Mesenchymal stem cell (in vitro differentiated cells and primary cell): ENCODE data around the gene GPR158.
"Not testable (repeated sequence)": the region's sequence is repeated elsewhere in the genome, so short reads cannot be mapped to it uniquely, and the experiment has no call there.

Experiments used
- DNase-seq: peaks from one replicate; pipeline ENCODE4 v3.0.0-alpha.2; 2013
- H2AFZ ChIP-seq: one replicate; pipeline ENCODE4 v1.6.1; 2013; ENCODE audit warnings: low read depth, mild to moderate bottlenecking, control low read depth, inconsistent platforms, low read length, moderate library complexity
- H2AK5ac ChIP-seq: 2 replicates; pipeline ENCODE4 v1.6.1; 2013; ENCODE audit warnings: low read length, moderate library complexity, mild to moderate bottlenecking, inconsistent platforms; ENCODE audit not compliant: severe bottlenecking
- H2BK120ac ChIP-seq: one replicate; pipeline ENCODE4 v1.6.1; 2013; ENCODE audit warnings: low read depth, mild to moderate bottlenecking, inconsistent platforms, low read length, moderate library complexity
- H2BK12ac ChIP-seq, 2 experiments: one replicate each; pipeline ENCODE4 v1.6.1; 2013; ENCODE audit warnings: inconsistent platforms in 2 of 2, low read length in 2 of 2, mild to moderate bottlenecking in 2 of 2, moderate library complexity in 2 of 2, control low read depth in 1 of 2
- H2BK15ac ChIP-seq: one replicate; pipeline ENCODE4 v1.6.1; 2013; ENCODE audit warnings: mild to moderate bottlenecking, low read depth, inconsistent platforms; ENCODE audit not compliant: poor library complexity, severe bottlenecking
- H2BK5ac ChIP-seq: 2 replicates; pipeline ENCODE4 v1.6.1; 2013; ENCODE audit warnings: low read depth, mild to moderate bottlenecking, low read length, control low read depth, inconsistent platforms; ENCODE audit not compliant: poor library complexity, severe bottlenecking
- H3K14ac ChIP-seq, 2 experiments: one replicate each; pipeline ENCODE4 v1.6.1; 2013; ENCODE audit warnings: inconsistent platforms in 2 of 2, low read length in 2 of 2, control low read depth in 1 of 2, mild to moderate bottlenecking in 1 of 2, moderate library complexity in 1 of 2
- H3K18ac ChIP-seq, 2 experiments: one replicate each; pipeline ENCODE4 v1.6.1; 2013; ENCODE audit warnings: inconsistent platforms in 2 of 2, low read length in 2 of 2, control low read depth in 1 of 2, low read depth in 1 of 2, mild to moderate bottlenecking in 1 of 2
- H3K23ac ChIP-seq, 2 experiments: one replicate each; pipeline ENCODE4 v1.6.1; 2013; ENCODE audit warnings: inconsistent platforms in 2 of 2, low read length in 2 of 2, mild to moderate bottlenecking in 2 of 2, moderate library complexity in 2 of 2, control low read depth in 1 of 2
- H3K27ac ChIP-seq: 2 replicates; pipeline ENCODE4 v1.5.1; 2013; ENCODE audit warnings: mild to moderate bottlenecking, moderate library complexity, low read length, control low read depth, inconsistent platforms; ENCODE audit not compliant: poor library complexity, severe bottlenecking
- H3K27me3 ChIP-seq, 2 experiments: 2 replicates each; pipeline versions ENCODE4 v1.6.1 to v1.7.0; 2013; ENCODE audit warnings: low read length in 2 of 2, mild to moderate bottlenecking in 2 of 2, moderate library complexity in 2 of 2, control low read depth in 1 of 2, inconsistent platforms in 1 of 2; ENCODE audit not compliant: control insufficient read depth in 1 of 2, insufficient read depth in 1 of 2
- H3K36me3 ChIP-seq, 2 experiments: 2 replicates each; pipeline versions ENCODE4 v1.6.1 to v1.7.0; 2013; ENCODE audit warnings: low read length in 2 of 2, control low read depth in 1 of 2, inconsistent platforms in 1 of 2, low read depth in 1 of 2, mild to moderate bottlenecking in 1 of 2; ENCODE audit not compliant: insufficient read depth in 2 of 2, control insufficient read depth in 1 of 2
- H3K4ac ChIP-seq, 2 experiments: one replicate each; pipeline ENCODE4 v1.6.1; 2013; ENCODE audit warnings: inconsistent platforms in 2 of 2, low read length in 2 of 2, mild to moderate bottlenecking in 2 of 2, moderate library complexity in 2 of 2, control low read depth in 1 of 2, low read depth in 1 of 2
- H3K4me1 ChIP-seq: 2 replicates; pipeline ENCODE4 v1.6.1; 2013; ENCODE audit warnings: low read depth, low read length, control low read depth; ENCODE audit not compliant: control insufficient read depth, insufficient read depth
- H3K4me2 ChIP-seq: 2 replicates; pipeline ENCODE4 v1.6.1; 2013; ENCODE audit warnings: low read length, mild to moderate bottlenecking, inconsistent platforms; ENCODE audit not compliant: poor library complexity, severe bottlenecking
- H3K4me3 ChIP-seq, 2 experiments: 2 replicates each; pipeline versions ENCODE4 v1.5.1 to v1.7.0; 2013; ENCODE audit warnings: low read length in 2 of 2, mild to moderate bottlenecking in 2 of 2, control low read depth in 1 of 2, low read depth in 1 of 2; ENCODE audit not compliant: insufficient read depth in 1 of 2
- H3K79me1 ChIP-seq: replicated peaks from 2 replicates; pipeline ENCODE4 v1.6.1; 2013; ENCODE audit warnings: mild to moderate bottlenecking, control low read depth, low read length, inconsistent platforms; ENCODE audit not compliant: poor library complexity, severe bottlenecking
- H3K9ac ChIP-seq: 2 replicates; pipeline ENCODE4 v1.7.0; 2013; ENCODE audit warnings: mild to moderate bottlenecking, low read length, moderate library complexity
- H3K9me3 ChIP-seq: 2 replicates; pipeline ENCODE4 v1.7.0; 2013; ENCODE audit warnings: mild to moderate bottlenecking, low read length; ENCODE audit not compliant: control insufficient read depth
- H4K8ac ChIP-seq: one replicate; pipeline ENCODE4 v1.6.1; 2013; ENCODE audit warnings: inconsistent platforms, mild to moderate bottlenecking, low read length, moderate library complexity
- H4K91ac ChIP-seq: one replicate; pipeline ENCODE4 v1.6.1; 2013; ENCODE audit warnings: mild to moderate bottlenecking, low read length, inconsistent platforms
- WGBS: methylation state at CpG from one replicate; pipeline ENCODE4 v1.1.7; 2013; ENCODE audit warnings: mixed read lengths; 5-methylcytosine and 5-hydroxymethylcytosine counted together

Gene GPR158

GRCh38 chr10:25306386-25306785 lies 131.6 kb downstream of the GPR158 start:
- Histone ChIP-seq H3K4me3 (no peak overlapping the region), H2BK120ac (no peak overlapping the region), H3K9ac (no peak overlapping the region), H3K36me3 (no peaks in the 10 kb centered on the region), H3K4me2 (no peak overlapping the region), H2BK12ac (no peak overlapping the region), H2BK5ac (no peak overlapping the region), H2AK5ac (no peak overlapping the region), H4K91ac (no peak overlapping the region), H3K18ac (no peak overlapping the region), H3K14ac (no peak overlapping the region), H2BK15ac (no peak overlapping the region), H3K9me3 (peaks cover 8% of the 10 kb centered on the region), H4K8ac (no peak overlapping the region), H3K27ac (no peak overlapping the region), H3K23ac (no peak overlapping the region), H3K4ac (no peak overlapping the region), H3K79me1 (no peaks in the 10 kb centered on the region), H3K27me3 (no peaks in the 10 kb centered on the region), H2AFZ (no peak overlapping the region), H3K4me1 (no peaks in the 10 kb centered on the region)
- DNase-seq, result no peak
- WGBS, result no CpG with 5 or more reads among the region's 1 CpG

GRCh38 chr10:25308278-25308677 lies 133.5 kb downstream of the GPR158 start:
- H3K36me3 ChIP-seq, result no peaks in the 10 kb centered on the region
- no peak for DNase-seq
- H3K9ac ChIP-seq, result no peak overlapping the region
- H4K8ac ChIP-seq, result no peak overlapping the region
- H3K4me1 ChIP-seq, result no peaks in the 10 kb centered on the region
- no peak overlapping the region for H3K4me2 ChIP-seq
- no peak overlapping the region for H2AFZ ChIP-seq
- H3K9me3 ChIP-seq, result peaks cover 8% of the 10 kb centered on the region
- H3K4ac ChIP-seq, result no peak overlapping the region
- no peak overlapping the region for H3K18ac ChIP-seq
- no peak overlapping the region for H3K27ac ChIP-seq
- no peak overlapping the region for H2BK120ac ChIP-seq
- H4K91ac ChIP-seq, result no peak overlapping the region
- H2BK5ac ChIP-seq, result no peak overlapping the region
- no peak overlapping the region for H3K4me3 ChIP-seq
- H3K79me1 ChIP-seq, result no peaks in the 10 kb centered on the region
- no peak overlapping the region for H2BK12ac ChIP-seq
- H3K14ac ChIP-seq, result no peak overlapping the region
- H3K27me3 ChIP-seq, result no peaks in the 10 kb centered on the region
- 100% methylated on average over 1 of the region's 3 CpGs for WGBS
- H2BK15ac ChIP-seq, result no peak overlapping the region
- no peak overlapping the region for H2AK5ac ChIP-seq
- no peak overlapping the region for H3K23ac ChIP-seq

GRCh38 chr10:25317596-25318211 lies 142.9 kb downstream of the GPR158 start:
- H4K8ac ChIP-seq, H3K9ac ChIP-seq, H3K14ac ChIP-seq, H3K4me2 ChIP-seq, H2AFZ ChIP-seq, H3K4me3 ChIP-seq, H3K4me1 ChIP-seq, H2AK5ac ChIP-seq, H2BK5ac ChIP-seq, H3K36me3 ChIP-seq, H3K4ac ChIP-seq, DNase-seq, H3K18ac ChIP-seq, H3K27ac ChIP-seq, H3K23ac ChIP-seq, H3K27me3 ChIP-seq, H4K91ac ChIP-seq, H2BK15ac ChIP-seq, H2BK120ac ChIP-seq, H3K9me3 ChIP-seq, H2BK12ac ChIP-seq, H3K79me1 ChIP-seq: not testable (repeated sequence)
- 83% methylated on average over 9 of the region's 9 CpGs for WGBS

- no peak overlapping the region for H3K27ac ChIP-seq
- no peak overlapping the region for H2BK120ac ChIP-seq
- no peaks in the 10 kb centered on the region for H3K79me1 ChIP-seq
- H3K18ac ChIP-seq, result no peak overlapping the region
- no peaks in the 10 kb centered on the region for H3K4me1 ChIP-seq
- no peak overlapping the region for H4K8ac ChIP-seq
- H3K4me2 ChIP-seq, result no peak overlapping the region
- no peak overlapping the region for H3K14ac ChIP-seq
- no peaks in the 10 kb centered on the region for H3K27me3 ChIP-seq
- no peak overlapping the region for H4K91ac ChIP-seq
- H3K36me3 ChIP-seq, result no peaks in the 10 kb centered on the region
- no peak overlapping the region for H2BK15ac ChIP-seq
- H3K9me3 ChIP-seq, result peaks cover 8% of the 10 kb centered on the region
- WGBS, result 58% methylated on average over 2 of the region's 3 CpGs
- H3K4ac ChIP-seq, result no peak overlapping the region
- no peak for DNase-seq
- H3K9ac ChIP-seq, result no peak overlapping the region
- no peak overlapping the region for H2BK5ac ChIP-seq
- H2AFZ ChIP-seq, result no peak overlapping the region
- H3K23ac ChIP-seq, result no peak overlapping the region
- H2BK12ac ChIP-seq, result no peak overlapping the region
- no peak overlapping the region for H2AK5ac ChIP-seq
- H3K4me3 ChIP-seq, result no peak overlapping the region
Observed at GRCh38 chr10:25327273-25327672, 152.5 kb downstream of the GPR158 start.
